B cell (primary cell): ENCODE measurements around the gene KCNQ2. TPM values are rescaled to one million over a fixed set of nuclear protein-coding genes. Genes with fewer than 3 reads are reported as not detected.

Experiments used
- ATAC-seq: fragments of 200-7000 bp; cut with Tn5 transposase; one replicate; pipeline ENCODE4 v1.10.0; 2021; ENCODE audit warnings: low read depth, mild to moderate bottlenecking, moderate number of reproducible peaks, moderate library complexity
- CTCF ChIA-PET: fragments of 350-600 bp; sonication (Branson Sonifier 250); formaldehyde crosslinking; loops from one replicate; lab custom pipeline; 2021; ENCODE audit warnings: antibody characterized with exemption, inconsistent platforms; lab: Charles Lee
- POLR2A ChIA-PET: fragments of 350-600 bp; sonication (Branson Sonifier 250); formaldehyde crosslinking; loops from one replicate; lab custom pipeline; 2021; ENCODE audit warnings: antibody characterized with exemption; lab: Charles Lee
- DNase-seq: peaks from one replicate; pipeline ENCODE4 v3.0.0; 2013
- H2AFZ ChIP-seq: 2 replicates; pipeline ENCODE4 v1.6.1; 2012; ENCODE audit warnings: mild to moderate bottlenecking, low read depth, low read length; ENCODE audit not compliant: insufficient read depth, poor library complexity, severe bottlenecking
- H3K27ac ChIP-seq, 2 donors: 1 replicate in 1 of 2; 2 replicates in 1 of 2; pipeline ENCODE4 v1.5.1; 2012 to 2013; ENCODE audit warnings: low read length in 2 of 2, mild to moderate bottlenecking in 2 of 2, moderate library complexity in 1 of 2
- H3K27me3 ChIP-seq, 4 experiments: fragments of 200-600 bp in 1 of 4; sonication (generic) in 1 of 4; replicated peaks in 1 of 4; 1 replicate in 2 of 4; 2 replicates in 2 of 4; pipeline versions ENCODE4 v1.6.1 to v1.7.0; 2013 to 2016; ENCODE audit warnings: low read length in 3 of 4, mild to moderate bottlenecking in 2 of 4, mixed read lengths in 1 of 4, moderate library complexity in 1 of 4; ENCODE audit not compliant: insufficient read depth in 4 of 4, control insufficient read depth in 3 of 4; ENCODE audit errors: control extremely low read depth in 1 of 4
- H3K36me3 ChIP-seq, 2 experiments: replicated peaks in 1 of 2; 1 replicate in 1 of 2; 2 replicates in 1 of 2; pipeline versions ENCODE4 v1.6.1 to v1.7.1; 2013; ENCODE audit warnings: low read length in 1 of 2; ENCODE audit not compliant: insufficient read depth in 2 of 2, control insufficient read depth in 1 of 2; ENCODE audit errors: control extremely low read depth in 1 of 2, extremely low read depth in 1 of 2
- H3K4me1 ChIP-seq, 2 donors: fragments of 200-600 bp in 1 of 2; sonication (generic) in 1 of 2; 1 replicate in 1 of 2; 2 replicates in 1 of 2; pipeline versions ENCODE4 v1.5.1 to v1.6.1; 2013 to 2017; ENCODE audit warnings: low read length in 2 of 2; ENCODE audit not compliant: control insufficient read depth in 2 of 2, insufficient read depth in 2 of 2
- H3K4me2 ChIP-seq: replicated peaks from 2 replicates; pipeline ENCODE3; 2012; ENCODE audit warnings: mild to moderate bottlenecking, low read depth, low read length; ENCODE audit not compliant: poor library complexity, severe bottlenecking
- H3K4me3 ChIP-seq, 5 experiments: fragments of 200-600 bp in 1 of 5; sonication (generic) in 1 of 5; 1 replicate in 3 of 5; 2 replicates in 2 of 5; pipeline versions ENCODE4 v1.5.1 to v1.7.0; 2011 to 2016; ENCODE audit warnings: low read length in 4 of 5, mild to moderate bottlenecking in 4 of 5, low read depth in 2 of 5, control low read depth in 1 of 5, moderate library complexity in 1 of 5; ENCODE audit not compliant: insufficient read depth in 1 of 5; ENCODE audit errors: control extremely low read depth in 1 of 5, extremely low read depth in 1 of 5
- H3K79me2 ChIP-seq: fragments of 200-600 bp; sonication (generic); one replicate; pipeline ENCODE4 v1.6.0; 2016; ENCODE audit warnings: low read length; ENCODE audit not compliant: control insufficient read depth, insufficient read depth
- H3K9ac ChIP-seq: fragments of 200-600 bp; sonication (generic); 2 replicates; pipeline ENCODE4 v1.6.1; 2017; ENCODE audit warnings: mild to moderate bottlenecking, low read length, moderate library complexity
- H3K9me3 ChIP-seq, 3 donors: one replicate each; pipeline versions ENCODE4 v1.6.1 to v1.7.1; 2013; ENCODE audit warnings: low read length in 2 of 3; ENCODE audit not compliant: control insufficient read depth in 2 of 3, insufficient read depth in 1 of 3; ENCODE audit errors: control extremely low read depth in 1 of 3
- H4K20me1 ChIP-seq: 2 replicates; pipeline ENCODE4 v1.6.0; 2012; ENCODE audit warnings: mild to moderate bottlenecking, low read length; ENCODE audit not compliant: insufficient read depth, control insufficient read depth, poor library complexity, severe bottlenecking
- H3K27ac Mint-ChIP-seq: one replicate; pipeline ENCODE4 v1.8.0; 2021; ENCODE audit warnings: mixed read lengths
- H3K27me3 Mint-ChIP-seq: one replicate; pipeline ENCODE4 v1.8.0; 2021; ENCODE audit warnings: mixed read lengths
- H3K4me1 Mint-ChIP-seq: one replicate; pipeline ENCODE4 v1.8.0; 2021; ENCODE audit warnings: mixed read lengths
- H3K4me3 Mint-ChIP-seq: one replicate; pipeline ENCODE4 v1.8.0; 2021; ENCODE audit warnings: mixed read lengths
- H3K9me3 Mint-ChIP-seq: one replicate; pipeline ENCODE4 v1.8.0; 2022; ENCODE audit warnings: mixed read lengths; ENCODE audit not compliant: insufficient read depth
- EZH2 ChIP-seq: IDR thresholded peaks from 2 replicates; pipeline ENCODE4 v1.6.1; 2012; ENCODE audit warnings: borderline replicate concordance, low read depth, mild to moderate bottlenecking, moderate library complexity, low read length; ENCODE audit not compliant: insufficient read depth, poor library complexity, severe bottlenecking
- WGBS: methylation state at CpG from one replicate; pipeline ENCODE4 v1.1.5; 2013; ENCODE audit warnings: missing lambda C conversion rate; ENCODE audit not compliant: insufficient coverage; 5-methylcytosine and 5-hydroxymethylcytosine counted together
- intact Hi-C: fragments of 100-400 bp; cut with micrococcal nuclease; formaldehyde crosslinking; loops from one replicate; pipeline ENCODE4 v1.10.0; 2022
- polyA plus RNA-seq: library from polyadenylated mRNA; depleted of rRNA; stranded (reverse); fragments of >200 nt; gene quantifications from 2 replicates; pipeline ENCODE4 v1.2.3, GENCODE V29; 2012
- total RNA-seq, 2 donors: library from RNA; stranded (reverse); fragments of 120-200 nt in 1 of 2; gene quantifications; 1 replicate in 1 of 2; 2 replicates in 1 of 2; pipeline versions ENCODE4 v1.2.3 to v1.2.4, GENCODE V29; 2013 to 2022
- TF ChIP-seq, protein P1 (sequence below): fragments of 200-600 bp; IDR thresholded peaks from one replicate; pipeline ENCODE4 v1.8.0; 2022; ENCODE audit warnings: antibody characterized with exemption, mild to moderate bottlenecking

KCNQ2 gene
- total and polyA plus RNA-seq, 2 donors (not counting 1 experiment from before 2014, with no cell fraction given): 0.12 TPM; not detected in 1

GRCh38 chr20:63461104-63461763 lies 11.2 kb downstream of the KCNQ2 start:
- H3K27me3 Mint-ChIP-seq: peaks cover 31% of the 10 kb centered on the region
- ChIA-PET CTCF (no interaction called here), POLR2A (no interaction called here)
- Histone ChIP-seq H2AFZ (no peak overlapping the region), H3K4me3 (no peak overlapping the region), H3K9ac (no peak overlapping the region), H3K27ac (no peak overlapping the region), H3K4me1 (peaks cover 7 to 12% of the 10 kb centered on the region in 2 donors), H4K20me1 (no peaks in the 10 kb centered on the region), H3K9me3 (peaks cover 0 to 10% (median 0%) of the 10 kb centered on the region in 3 donors), H3K4me2 (no peak overlapping the region), H3K27me3 (peaks cover 0 to 12% (median 0%) of the 10 kb centered on the region in 4 experiments), H3K79me2 (no peaks in the 10 kb centered on the region), H3K36me3 (no peaks in the 10 kb centered on the region)
- H3K9me3 Mint-ChIP-seq: no peaks in the 10 kb centered on the region
- 58% methylated on average over 20 of the region's 22 CpGs for WGBS
- ATAC-seq (no peak), DNase-seq (no peak)
- TF ChIP-seq, protein P1, sequence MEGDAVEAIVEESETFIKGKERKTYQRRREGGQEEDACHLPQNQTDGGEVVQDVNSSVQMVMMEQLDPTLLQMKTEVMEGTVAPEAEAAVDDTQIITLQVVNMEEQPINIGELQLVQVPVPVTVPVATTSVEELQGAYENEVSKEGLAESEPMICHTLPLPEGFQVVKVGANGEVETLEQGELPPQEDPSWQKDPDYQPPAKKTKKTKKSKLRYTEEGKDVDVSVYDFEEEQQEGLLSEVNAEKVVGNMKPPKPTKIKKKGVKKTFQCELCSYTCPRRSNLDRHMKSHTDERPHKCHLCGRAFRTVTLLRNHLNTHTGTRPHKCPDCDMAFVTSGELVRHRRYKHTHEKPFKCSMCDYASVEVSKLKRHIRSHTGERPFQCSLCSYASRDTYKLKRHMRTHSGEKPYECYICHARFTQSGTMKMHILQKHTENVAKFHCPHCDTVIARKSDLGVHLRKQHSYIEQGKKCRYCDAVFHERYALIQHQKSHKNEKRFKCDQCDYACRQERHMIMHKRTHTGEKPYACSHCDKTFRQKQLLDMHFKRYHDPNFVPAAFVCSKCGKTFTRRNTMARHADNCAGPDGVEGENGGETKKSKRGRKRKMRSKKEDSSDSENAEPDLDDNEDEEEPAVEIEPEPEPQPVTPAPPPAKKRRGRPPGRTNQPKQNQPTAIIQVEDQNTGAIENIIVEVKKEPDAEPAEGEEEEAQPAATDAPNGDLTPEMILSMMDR: no peak
- no peak for TF ChIP-seq EZH2
- H3K27ac Mint-ChIP-seq: no peak overlapping the region
- H3K4me3 Mint-ChIP-seq: no peak overlapping the region
- intact Hi-C loops: no loop called here
- H3K4me1 Mint-ChIP-seq: peaks cover 8% of the 10 kb centered on the region

DNA sequence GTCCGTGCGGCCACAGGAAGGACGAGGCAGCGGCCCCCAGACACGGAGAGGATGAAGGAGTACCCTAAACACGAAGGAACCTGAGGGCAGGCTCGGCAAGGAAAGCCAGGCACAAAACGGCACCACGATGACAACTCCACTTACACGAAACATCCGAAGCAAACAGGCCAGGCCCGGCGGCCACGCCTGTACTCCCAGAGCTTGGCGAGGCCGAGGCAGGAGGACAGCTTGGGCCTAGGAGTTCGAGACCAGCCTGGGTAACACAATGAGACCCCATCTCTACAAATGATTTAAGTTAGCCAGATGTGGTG lies 13.4 kb downstream of the KCNQ2 start:
- Mint-ChIP-seq H3K4me1 (peaks cover 11% of the 10 kb centered on the region), H3K4me3 (no peak overlapping the region), H3K27ac (no peak overlapping the region), H3K27me3 (peaks cover 31% of the 10 kb centered on the region), H3K9me3 (no peaks in the 10 kb centered on the region)
- ATAC-seq (no peak), DNase-seq (no peak)
- TF ChIP-seq, protein P1: no peak
- no peak for TF ChIP-seq EZH2
- Histone ChIP-seq H3K9me3 (peaks cover 0 to 10% (median 0%) of the 10 kb centered on the region in 3 donors), H3K79me2 (no peaks in the 10 kb centered on the region), H3K4me2 (no peak overlapping the region), H3K9ac (no peak overlapping the region), H3K36me3 (no peaks in the 10 kb centered on the region), H3K4me3 (no peak overlapping the region), H3K4me1 (peaks cover 7 to 14% of the 10 kb centered on the region in 2 donors), H3K27me3 (peaks cover 0 to 18% (median 5%) of the 10 kb centered on the region in 4 experiments), H3K27ac (no peak overlapping the region), H4K20me1 (no peaks in the 10 kb centered on the region), H2AFZ (no peak overlapping the region)
- CTCF ChIA-PET: no interaction called here
- POLR2A ChIA-PET: no interaction called here
- intact Hi-C loops: no loop called here
- 94% methylated on average over 17 of the region's 17 CpGs for WGBS
